Cardiac muscle cell (in vitro differentiated cells and primary cell): Measurements from ENCODE around the gene POU2AF3. TPM values are rescaled to one million over a fixed set of nuclear protein-coding genes. Genes with fewer than 3 reads are reported as not detected.

Experiments used
- DNase-seq, 2 donors: peaks; one replicate each; pipeline versions ENCODE4 v3.0.0 to v3.0.0-alpha.2; 2010 to 2017; ENCODE audit warnings: low read depth in 1 of 2, low spot score in 1 of 2
- H3K27ac ChIP-seq: fragments of 200-600 bp; sonication (generic); 2 replicates; pipeline ENCODE4 v1.5.1; 2016
- H3K27me3 ChIP-seq: fragments of 200-600 bp; sonication (generic); 2 replicates; pipeline ENCODE4 v1.6.0; 2016; ENCODE audit warnings: control low read depth
- H3K36me3 ChIP-seq: fragments of 200-600 bp; sonication (generic); 2 replicates; pipeline ENCODE4 v1.5.1; 2016; ENCODE audit warnings: control low read depth
- H3K4me1 ChIP-seq: fragments of 200-600 bp; sonication (generic); 2 replicates; pipeline ENCODE4 v1.8.1; 2017; ENCODE audit warnings: low read depth, mild to moderate bottlenecking, mixed run types
- H3K4me3 ChIP-seq: fragments of 200-600 bp; sonication (generic); 2 replicates; pipeline ENCODE4 v1.5.1; 2016; ENCODE audit warnings: mild to moderate bottlenecking
- H3K9me3 ChIP-seq: fragments of 200-600 bp; sonication (generic); 2 replicates; pipeline ENCODE4 v1.5.1; 2017; ENCODE audit warnings: low read depth, mild to moderate bottlenecking, control low read depth
- CTCF ChIP-seq: IDR thresholded peaks from 2 replicates; pipeline ENCODE4 v1.5.1; 2012; ENCODE audit warnings: low read depth, mild to moderate bottlenecking, low read length
- polyA plus RNA-seq: library from polyadenylated mRNA; unstranded; fragments of >200 nt; fragmentation: Nextera tagmentation; extraction: Ambion mirVana; gene quantifications from 2 replicates; pipeline ENCODE4 v1.2.1, GENCODE V29; 2016
- total RNA-seq: library from RNA; depleted of rRNA; stranded (reverse); fragments of >200 nt; gene quantifications from 2 replicates; pipeline ENCODE4 v1.2.3, GENCODE V29; 2016

The POU2AF3 gene
- total and polyA plus RNA-seq, 2 experiments from 2014 or later, result 0.36 to 0.83 TPM

DNA sequence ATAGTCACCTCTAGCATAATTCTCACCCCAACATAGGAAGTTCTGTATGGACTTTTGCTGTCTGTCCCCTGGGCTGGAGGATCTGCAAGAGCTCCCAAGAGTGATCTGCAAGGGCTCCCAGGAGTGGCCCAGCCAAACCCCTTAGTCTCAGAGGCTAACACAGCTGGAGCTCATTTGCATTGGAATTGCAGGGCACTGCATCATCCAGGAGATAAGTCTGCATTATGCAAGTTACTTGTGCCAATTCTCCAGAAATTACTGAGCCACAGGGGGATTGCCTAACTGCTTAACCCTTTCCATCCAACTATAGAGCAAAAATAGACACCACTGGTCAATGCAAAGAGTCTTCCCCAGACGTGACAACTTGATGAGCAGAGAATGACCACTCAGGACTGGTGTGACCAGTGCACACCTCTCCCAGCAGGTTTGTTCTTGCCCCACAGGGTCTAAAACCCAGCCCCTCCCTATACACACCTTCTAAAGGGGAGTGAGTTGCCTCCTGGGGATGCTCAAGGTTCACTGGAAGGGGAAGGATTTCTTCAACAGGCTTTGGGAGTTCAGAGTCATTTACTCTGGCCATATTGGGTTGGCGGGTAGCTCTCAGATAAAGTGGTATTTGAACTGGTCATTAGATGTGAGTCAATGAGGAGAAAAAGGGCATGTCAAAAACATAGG, 38.4 kb downstream of the POU2AF3 start:
- DNase-seq, result peak in 1 of 2 donors; percentile 95
- Histone ChIP-seq H3K9me3 (no peaks in the 10 kb centered on the region), H3K4me1 (no peaks in the 10 kb centered on the region), H3K36me3 (no peaks in the 10 kb centered on the region), H3K4me3 (no peak overlapping the region), H3K27me3 (no peaks in the 10 kb centered on the region), H3K27ac (no peak overlapping the region)
- no peak for TF ChIP-seq CTCF

- Histone ChIP-seq H3K4me3 (no peak overlapping the region), H3K9me3 (no peaks in the 10 kb centered on the region), H3K27ac (no peak overlapping the region), H3K4me1 (no peaks in the 10 kb centered on the region), H3K36me3 (no peaks in the 10 kb centered on the region), H3K27me3 (no peaks in the 10 kb centered on the region)
- no peak for TF ChIP-seq CTCF
- DNase-seq, result no peak
Observed at GRCh38 chr11:111339758-111340388, 41.5 kb downstream of the POU2AF3 start.

DNA sequence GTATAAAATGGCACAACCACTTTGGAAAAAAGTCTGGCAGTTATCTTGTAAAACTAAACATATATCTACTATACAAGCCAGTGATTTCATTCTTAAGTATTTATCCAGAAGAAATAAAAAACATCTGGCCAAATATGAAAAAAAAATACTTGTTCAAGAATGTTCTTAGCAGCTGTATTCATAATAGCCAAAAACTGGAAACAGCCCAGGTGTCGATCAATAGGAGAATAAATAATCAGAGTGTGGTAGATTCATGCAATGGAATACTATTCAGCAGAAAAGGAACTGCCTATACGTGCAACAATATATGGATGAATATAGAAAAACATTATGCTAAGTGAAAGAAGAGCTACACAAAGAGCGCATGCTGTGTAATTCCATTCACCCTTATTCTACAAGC, 44.0 kb downstream of the POU2AF3 start:
- H3K27ac ChIP-seq, result no peak overlapping the region
- TF ChIP-seq CTCF, result no peak
- H3K4me3 ChIP-seq, result no peak overlapping the region
- H3K9me3 ChIP-seq, result no peaks in the 10 kb centered on the region
- H3K27me3 ChIP-seq, result no peaks in the 10 kb centered on the region
- no peaks in the 10 kb centered on the region for H3K36me3 ChIP-seq
- no peak for DNase-seq
- H3K4me1 ChIP-seq, result no peaks in the 10 kb centered on the region

DNA sequence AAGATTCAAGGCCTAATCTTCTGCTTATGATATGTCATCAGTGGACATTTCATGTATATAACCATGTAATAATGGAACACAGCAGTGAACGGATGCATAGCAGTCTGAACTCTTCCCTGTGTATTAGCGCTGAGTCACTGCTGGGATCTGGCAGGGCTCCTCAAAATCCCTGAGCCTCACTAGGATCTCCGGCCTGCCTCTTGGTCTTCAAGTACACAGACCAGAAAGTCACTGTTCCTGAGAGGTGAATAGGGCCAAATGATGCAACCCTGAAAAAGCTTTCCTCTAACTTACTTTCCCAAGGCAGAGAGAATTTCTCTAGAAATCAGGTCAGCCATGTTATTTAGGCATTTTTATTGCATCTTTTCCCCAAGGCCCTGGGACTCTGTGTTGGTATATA, 45.7 kb downstream of the POU2AF3 start:
- DNase-seq, result peak in 1 of 2 donors; percentile 92
- Histone ChIP-seq H3K27me3 (no peaks in the 10 kb centered on the region), H3K9me3 (no peaks in the 10 kb centered on the region), H3K27ac (no peak overlapping the region), H3K36me3 (no peaks in the 10 kb centered on the region), H3K4me3 (no peak overlapping the region), H3K4me1 (no peaks in the 10 kb centered on the region)
- TF ChIP-seq CTCF, result no peak

GRCh38 chr11:111347002-111347722, 48.8 kb downstream of the POU2AF3 start:
- no peak for DNase-seq
- TF ChIP-seq CTCF, result no peak
- no peaks in the 10 kb centered on the region for H3K27me3 ChIP-seq
- H3K4me1 ChIP-seq, result no peaks in the 10 kb centered on the region
- H3K4me3 ChIP-seq, result no peak overlapping the region
- H3K9me3 ChIP-seq, result no peaks in the 10 kb centered on the region
- H3K27ac ChIP-seq, result no peak overlapping the region
- H3K36me3 ChIP-seq, result no peaks in the 10 kb centered on the region
